GM18951 (cell line): ENCODE results near the gene MAP3K9.

ENCODE experiments used
- POLR2A ChIP-seq: IDR thresholded peaks from 4 replicates; pipeline ENCODE4 v1.6.1; 2011; ENCODE audit warnings: mild to moderate bottlenecking; ENCODE audit not compliant: insufficient read length, insufficient read depth; ENCODE audit errors: extremely low read depth
- in situ Hi-C: fragments of 300-500 bp; cut with MboI; formaldehyde crosslinking; loops from one replicate; pipeline ENCODE4 v1.12.0; 2022; ENCODE audit warnings: low sequenced_read_pairs, mixed read lengths, inconsistent platforms; ENCODE audit not compliant: unreplicated experiment

The MAP3K9 gene

DNA sequence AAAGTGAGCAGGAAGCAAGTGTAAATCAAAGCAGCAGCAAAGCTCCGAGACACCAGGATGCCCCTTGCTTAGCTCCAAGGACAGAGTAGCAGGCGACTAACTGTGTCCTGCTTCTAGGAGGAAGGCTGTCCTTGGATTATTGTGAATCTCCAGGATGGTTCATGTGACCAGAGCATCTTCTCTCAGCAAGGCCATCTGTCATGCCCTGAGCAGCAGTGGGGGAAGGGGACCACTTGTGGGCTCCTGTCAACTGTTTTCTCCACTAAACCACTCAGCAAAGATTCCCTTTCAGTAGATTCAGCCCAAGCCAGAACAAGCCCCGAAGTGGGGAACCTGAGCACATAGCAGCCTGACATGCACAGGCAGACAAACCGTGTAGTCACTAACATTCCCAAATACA, 19.4 kb downstream of the MAP3K9 start:
- in situ Hi-C loops = no loop called here
- TF ChIP-seq POLR2A = no peak

DNA sequence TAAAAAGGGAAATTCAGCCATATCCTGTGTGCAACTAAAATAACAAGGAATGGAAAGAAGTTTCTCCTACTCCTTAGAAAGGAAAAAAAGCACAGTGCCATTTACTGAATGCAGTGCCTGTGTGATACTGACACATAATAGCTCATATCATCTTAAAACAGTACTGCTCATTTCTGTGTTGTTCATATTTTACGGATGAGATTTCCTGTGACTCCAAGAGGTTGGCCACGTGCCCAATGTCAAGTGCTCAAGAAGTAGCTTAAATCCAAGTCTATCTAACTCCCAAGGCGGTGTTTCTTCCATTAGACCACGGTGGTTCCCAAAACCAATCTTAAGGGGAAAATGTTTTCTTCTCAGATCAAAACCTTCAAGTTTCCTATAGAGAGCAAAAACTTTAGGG, 20.0 kb downstream of the MAP3K9 start:
- no peak for TF ChIP-seq POLR2A

DNA sequence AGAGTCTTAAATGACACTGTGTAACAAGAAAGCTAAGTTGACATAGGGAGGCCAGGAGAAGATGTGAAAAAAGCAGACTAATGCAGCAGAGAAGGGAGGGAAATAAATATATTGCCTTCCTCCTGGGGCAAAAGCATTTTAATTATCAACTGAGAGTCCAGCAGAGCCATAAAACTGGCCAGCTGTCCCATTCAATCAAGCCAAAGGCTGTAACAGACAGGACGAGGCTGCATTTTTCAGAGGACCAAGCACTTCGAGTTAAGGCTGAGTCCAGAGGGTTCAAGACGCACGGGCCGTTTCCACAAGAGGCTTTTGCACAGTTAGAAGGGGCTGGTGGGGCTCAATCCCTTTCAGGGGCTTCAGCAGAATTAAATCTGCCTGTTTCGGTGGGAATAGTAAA, 20.4 kb downstream of the MAP3K9 start:
- no peak for TF ChIP-seq POLR2A
- in situ Hi-C loops = no loop called here

More for the DNA sequence above, 20.0 kb downstream of the MAP3K9 start:
- in situ Hi-C loops = no loop called here

GRCh38 chr14:70785556-70785955, 23.8 kb downstream of the MAP3K9 start:
- TF ChIP-seq POLR2A = no peak
- in situ Hi-C loops = no loop called here

DNA sequence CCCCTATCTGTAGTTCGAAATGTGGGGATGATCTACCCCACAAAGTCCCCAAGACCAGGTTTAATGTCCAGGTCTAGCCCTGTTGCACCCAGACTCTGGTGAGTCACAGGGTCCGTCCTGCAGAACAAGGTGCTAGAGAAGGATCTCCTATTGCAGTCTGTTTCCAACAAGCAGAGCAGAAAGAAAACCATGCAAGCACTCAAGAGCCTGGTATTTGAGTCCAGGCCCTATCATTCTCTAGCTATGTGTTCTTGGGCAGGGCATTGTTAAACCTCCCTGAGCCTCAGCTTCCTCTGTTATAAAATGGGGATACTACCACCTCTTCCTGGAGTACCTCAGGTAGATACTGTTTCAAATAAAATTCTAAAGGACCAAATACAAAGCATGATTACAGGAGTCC, 24.4 kb downstream of the MAP3K9 start:
- in situ Hi-C loops = no loop called here
- no peak for TF ChIP-seq POLR2A

GRCh38 chr14:70782361-70782760, 27.0 kb downstream of the MAP3K9 start:
- TF ChIP-seq POLR2A = no peak
- in situ Hi-C loops = no loop called here

GRCh38 chr14:70780396-70781075, 28.8 kb downstream of the MAP3K9 start:
- in situ Hi-C loops = no loop called here
- TF ChIP-seq POLR2A = no peak

DNA sequence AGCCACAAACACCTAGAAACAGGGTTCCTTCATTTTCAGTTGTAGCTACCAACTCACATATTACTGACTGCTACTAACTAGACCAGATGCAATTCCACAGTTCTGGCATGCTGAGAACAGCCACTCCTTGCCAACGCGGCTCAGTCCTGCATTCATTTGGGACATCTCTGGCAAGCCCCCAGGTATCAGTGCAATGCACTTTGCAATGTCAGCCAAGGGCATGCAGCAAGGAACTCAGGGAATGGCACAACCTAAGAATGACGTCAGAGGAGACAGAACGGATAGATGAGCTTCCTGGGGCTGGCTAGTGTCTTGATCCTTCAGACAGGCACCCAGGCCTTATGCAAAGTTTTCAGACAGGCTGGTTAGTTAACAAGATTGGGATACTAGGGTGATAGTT, 29.6 kb downstream of the MAP3K9 start:
- in situ Hi-C loops = no loop called here
- TF ChIP-seq POLR2A = no peak

- in situ Hi-C loops = no loop called here
- no peak for TF ChIP-seq POLR2A
Measured at GRCh38 chr14:70776197-70776596, 33.1 kb downstream of the MAP3K9 start.

DNA sequence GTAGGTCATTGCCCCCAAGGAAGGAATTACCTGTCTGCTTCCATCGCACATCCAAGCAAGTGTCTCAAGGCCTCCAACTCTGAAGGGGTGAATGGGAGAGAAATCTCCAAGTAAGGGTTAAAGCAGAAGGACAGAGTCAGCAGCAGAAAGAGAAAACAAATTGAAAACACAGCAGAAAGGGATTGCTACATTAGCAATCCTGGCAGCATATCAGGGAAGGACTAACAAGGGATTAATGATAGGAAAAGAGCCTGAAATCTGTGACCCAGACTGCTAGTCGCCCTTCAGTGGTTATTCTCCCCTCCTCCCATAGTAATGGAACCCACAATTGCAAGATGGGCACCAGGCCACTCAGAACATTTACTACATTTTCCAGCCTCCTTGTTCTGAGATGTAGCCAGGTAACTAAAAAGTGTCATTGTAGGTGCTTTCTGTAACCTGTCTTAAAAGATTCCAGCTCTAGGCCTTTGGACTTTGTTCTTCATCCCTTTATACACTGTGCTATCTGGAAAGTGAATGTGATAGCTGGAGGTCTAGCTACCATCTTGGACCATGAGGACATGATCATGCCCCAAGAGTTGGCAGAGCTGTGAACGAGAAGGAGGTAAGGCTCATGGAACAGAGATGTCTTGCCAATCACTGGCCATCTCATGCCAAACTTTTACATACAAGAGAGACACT, 36.0 kb downstream of the MAP3K9 start:
- TF ChIP-seq POLR2A = no peak
- in situ Hi-C loops = no loop called here

- in situ Hi-C loops = no loop called here
- no peak for TF ChIP-seq POLR2A
Measured at GRCh38 chr14:70771781-70772212, 37.5 kb downstream of the MAP3K9 start.

DNA sequence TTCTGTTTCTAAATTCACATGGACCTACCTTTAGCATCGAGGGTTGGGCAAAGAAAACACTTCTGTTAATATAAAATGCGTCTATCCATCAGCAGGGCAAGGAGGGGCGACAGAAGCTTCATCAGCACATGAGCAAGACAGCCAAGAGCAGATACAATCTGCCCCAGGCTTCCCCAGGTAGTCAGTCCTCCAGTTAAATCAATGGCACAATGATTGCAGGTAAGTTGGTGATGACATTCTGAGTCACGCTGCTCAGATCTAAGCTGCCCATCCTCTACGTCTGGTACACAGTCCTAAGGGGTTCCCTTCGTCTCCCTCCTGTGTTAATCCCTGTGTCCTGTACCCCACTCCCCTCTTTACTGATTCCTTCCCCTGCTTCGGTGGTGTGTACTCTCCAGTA, 38.8 kb downstream of the MAP3K9 start:
- no peak for TF ChIP-seq POLR2A
- in situ Hi-C loops = no loop called here

GRCh38 chr14:70759398-70759797, 49.9 kb downstream of the MAP3K9 start:
- no peak for TF ChIP-seq POLR2A
- in situ Hi-C loops = no loop called here

DNA sequence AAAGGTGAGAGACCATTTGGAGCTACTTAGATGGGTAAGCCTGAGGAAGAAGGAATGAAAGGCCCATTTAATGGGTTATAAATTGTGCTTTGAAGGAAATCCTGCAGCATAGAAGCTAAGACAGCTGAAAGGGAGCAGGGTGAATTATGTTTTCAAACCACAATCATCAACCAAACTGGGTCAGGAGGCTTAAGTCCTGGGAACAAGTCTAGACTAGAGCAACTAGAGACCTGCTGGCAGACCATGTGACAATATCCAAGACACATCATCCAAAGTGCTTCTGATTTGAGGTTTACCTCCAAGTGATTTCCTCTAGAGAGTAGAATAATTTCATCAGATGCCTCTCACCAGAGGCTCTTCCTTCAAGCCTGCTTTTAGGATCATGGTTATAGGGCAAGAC, 53.7 kb downstream of the MAP3K9 start:
- in situ Hi-C loops = no loop called here

More for the DNA sequence above, 53.7 kb downstream of the MAP3K9 start:
- TF ChIP-seq POLR2A = no peak
